Measurements from ENCODE around the gene SELL. TPM values are rescaled to one million over a fixed set of nuclear protein-coding genes. Genes with fewer than 3 reads are reported as not detected.

The SELL gene
- total RNA-seq, 1 donor from 2014 or later: 64.9 TPM

DNA sequence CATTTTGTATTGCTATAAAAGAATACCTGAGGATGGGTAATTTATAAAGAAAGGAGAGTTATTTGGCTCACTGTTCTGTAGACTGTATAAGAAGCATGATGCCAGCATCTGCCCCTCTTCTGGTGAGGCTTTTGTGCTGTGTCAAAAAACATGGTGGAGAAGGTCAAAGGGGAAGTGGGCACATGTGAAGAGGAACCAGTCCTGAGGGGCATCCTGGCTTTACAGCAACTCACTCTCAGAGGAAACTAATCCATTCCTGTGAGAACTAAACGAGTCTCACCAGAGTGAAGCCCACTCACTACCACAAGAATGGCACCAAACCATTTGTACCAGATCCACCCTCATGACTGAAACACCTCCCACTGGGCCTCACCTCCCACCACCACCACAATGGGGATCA lies 62.7 kb downstream of the SELL start:
- H3K9me3 Mint-ChIP-seq: peaks cover 18% of the 10 kb centered on the region
- intact Hi-C loops (cut with micrococcal nuclease): no loop called here
- H3K27me3 Mint-ChIP-seq (ENCODE audit: low read depth): no peaks in the 10 kb centered on the region
- H3K4me1 Mint-ChIP-seq (ENCODE audit: low read depth): peaks cover 28% of the 10 kb centered on the region
- DNase-seq (ENCODE audit: low spot score): no peak
- H3K4me3 Mint-ChIP-seq (ENCODE audit: low read depth): no peak overlapping the region
- peaks cover 13% of the 10 kb centered on the region for H3K36me3 Mint-ChIP-seq (ENCODE audit: low read depth)
- H3K27ac Mint-ChIP-seq: peak overlapping the region; percentile 56

DNA sequence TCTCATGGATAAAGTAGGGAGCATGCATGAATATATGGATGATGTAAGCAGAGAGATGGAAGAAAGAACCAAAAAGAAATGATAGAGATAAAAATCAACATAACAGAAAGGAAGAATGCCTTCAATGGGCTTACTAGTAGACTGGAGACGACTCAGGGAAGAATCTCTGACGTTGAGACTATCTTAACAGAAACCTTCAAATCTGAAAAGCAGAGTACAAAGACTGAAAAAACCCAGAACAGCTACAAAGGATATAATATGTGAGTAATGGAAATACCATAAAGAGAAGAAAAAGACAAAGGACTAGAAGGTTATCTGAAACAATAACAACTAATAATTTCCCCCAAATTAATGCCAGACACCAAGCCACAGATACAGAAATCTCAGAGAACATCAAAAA lies 63.2 kb downstream of the SELL start:
- H3K4me3 Mint-ChIP-seq (ENCODE audit: low read depth): no peak overlapping the region
- H3K27ac Mint-ChIP-seq: peak overlapping the region; percentile 12
- intact Hi-C loops (cut with micrococcal nuclease): no loop called here
- peaks cover 28% of the 10 kb centered on the region for H3K4me1 Mint-ChIP-seq (ENCODE audit: low read depth)
- peaks cover 13% of the 10 kb centered on the region for H3K36me3 Mint-ChIP-seq (ENCODE audit: low read depth)
- no peaks in the 10 kb centered on the region for H3K27me3 Mint-ChIP-seq (ENCODE audit: low read depth)
- no peak for DNase-seq (ENCODE audit: low spot score)
- peaks cover 18% of the 10 kb centered on the region for H3K9me3 Mint-ChIP-seq

DNA sequence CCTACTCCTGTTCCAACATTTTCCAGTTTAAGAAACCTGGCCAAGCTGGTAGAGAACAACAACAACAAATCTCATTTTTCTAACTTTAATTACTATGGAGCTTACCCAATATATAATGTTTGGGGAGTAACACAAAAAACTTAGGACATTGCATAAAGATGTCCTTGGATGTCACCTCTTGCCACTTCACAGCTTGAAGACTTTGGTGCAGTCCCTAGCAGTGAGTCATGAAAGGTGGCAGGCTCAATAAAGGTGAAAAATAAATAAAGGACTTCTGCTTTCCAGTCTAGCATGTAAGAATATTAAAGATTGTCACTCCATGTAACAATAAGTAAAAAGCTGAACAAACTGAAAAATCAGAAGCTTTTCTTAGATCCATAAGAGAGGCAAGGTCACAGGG lies 63.9 kb downstream of the SELL start:
- peaks cover 28% of the 10 kb centered on the region for H3K4me1 Mint-ChIP-seq (ENCODE audit: low read depth)
- H3K9me3 Mint-ChIP-seq: peaks cover 18% of the 10 kb centered on the region

DNA sequence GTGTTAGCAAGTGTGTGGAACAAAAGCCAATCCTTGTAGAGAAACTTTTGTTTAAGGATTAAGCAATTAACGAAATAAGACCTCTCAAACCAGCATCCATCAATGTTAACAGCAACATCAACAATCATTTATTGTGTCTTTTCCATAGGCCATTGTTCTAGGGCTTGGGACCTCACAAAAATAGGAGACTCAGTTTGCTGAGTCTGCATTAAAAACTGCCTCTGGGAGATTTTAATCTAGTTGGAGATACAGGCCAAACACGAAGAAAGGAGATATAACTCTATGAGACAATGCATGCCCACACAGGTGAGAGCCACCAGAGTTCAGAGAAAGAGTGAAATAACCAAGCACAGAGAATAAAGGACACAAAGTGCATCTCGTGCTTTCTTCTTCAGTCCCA lies 67.1 kb downstream of the SELL start:
- Mint-ChIP-seq H3K27ac (no peak overlapping the region), H3K4me3 (ENCODE audit: low read depth) (no peak overlapping the region), H3K4me1 (ENCODE audit: low read depth) (peaks cover 18% of the 10 kb centered on the region), H3K36me3 (ENCODE audit: low read depth) (peaks cover 11% of the 10 kb centered on the region), H3K27me3 (ENCODE audit: low read depth) (no peaks in the 10 kb centered on the region), H3K9me3 (peaks cover 20% of the 10 kb centered on the region)
- intact Hi-C loops (cut with micrococcal nuclease): no loop called here
- no peak for DNase-seq (ENCODE audit: low spot score)

More for the DNA sequence above, 63.9 kb downstream of the SELL start:
- Mint-ChIP-seq H3K27ac (no peak overlapping the region), H3K27me3 (ENCODE audit: low read depth) (no peaks in the 10 kb centered on the region), H3K4me3 (ENCODE audit: low read depth) (no peak overlapping the region), H3K36me3 (ENCODE audit: low read depth) (peaks cover 13% of the 10 kb centered on the region)
- no peak for DNase-seq (ENCODE audit: low spot score)
- intact Hi-C loops (cut with micrococcal nuclease): no loop called here

Other genes starting within 250 kb of the SELL start
- 11.2 and 11.9 TPM in 2 replicates for gene SLC19A2, start 225.7 kb downstream of the SELL start, total RNA-seq
- 25.0 and 26.0 TPM in 2 replicates for gene F5, start 125.1 kb downstream of the SELL start, total RNA-seq
- gene SELP, start 81.5 kb downstream of the SELL start, total RNA-seq: 0.16 and 0.25 TPM in 2 replicates
- gene SELE, start 22.5 kb upstream of the SELL start, total RNA-seq: not detected in 2 replicates
- gene METTL18, start 83.3 kb upstream of the SELL start, total RNA-seq: 8.9 and 10.9 TPM in 2 replicates
- gene SCYL3, start 182.3 kb upstream of the SELL start, total RNA-seq: 9.5 and 10.2 TPM in 2 replicates